Activated gamma-delta T cell (primary cell): ENCODE results near the gene SYCE3.

Source experiments
- DNase-seq: peaks from one replicate; lab custom pipeline; 2025; lab: John Stamatoyannopoulos, UW

SYCE3 gene

GRCh38 chr22:50600538-50600937 is 37.8 kb upstream of the SYCE3 start, which contains the start of gene MAPK8IP2:
Gene MAPK8IP2, plus strand, starts transcription at chr22:50600793. Its CDS starts 26 bp downstream, at chr22:50600819.
- no peak for DNase-seq

DNA sequence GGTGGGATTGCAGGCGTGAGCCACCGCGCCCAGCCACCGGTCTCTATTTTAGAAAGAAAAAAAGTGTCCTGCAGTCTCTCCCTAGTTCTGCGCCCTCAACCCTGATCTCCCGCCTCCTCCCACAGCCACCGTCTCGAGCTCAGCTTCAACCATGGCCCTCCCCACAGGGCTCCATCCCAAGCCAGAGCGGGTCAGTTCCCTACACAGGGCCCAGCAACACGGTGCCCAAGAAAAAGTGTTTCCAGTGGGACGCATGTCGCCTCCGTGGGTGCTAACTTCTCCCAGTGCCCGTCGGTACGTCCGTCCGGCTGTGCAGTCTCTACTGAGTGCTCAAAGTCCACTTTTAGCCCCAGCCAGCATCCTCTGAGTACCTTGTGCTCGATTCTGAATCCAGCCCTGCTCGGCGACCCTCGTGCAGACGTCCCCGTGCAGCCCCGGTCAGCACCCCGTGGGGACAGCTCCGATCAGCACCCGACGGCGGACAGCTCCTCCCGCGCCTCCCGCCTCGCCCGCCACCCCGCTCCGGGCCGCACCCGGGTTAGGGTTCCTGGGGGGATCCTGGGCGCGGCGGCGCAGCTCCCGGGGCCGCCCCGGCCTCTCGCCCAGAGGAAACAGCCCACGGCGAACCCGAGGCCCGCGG is 37.2 kb upstream of the SYCE3 start:
- DNase-seq, result peak; percentile 40

DNA sequence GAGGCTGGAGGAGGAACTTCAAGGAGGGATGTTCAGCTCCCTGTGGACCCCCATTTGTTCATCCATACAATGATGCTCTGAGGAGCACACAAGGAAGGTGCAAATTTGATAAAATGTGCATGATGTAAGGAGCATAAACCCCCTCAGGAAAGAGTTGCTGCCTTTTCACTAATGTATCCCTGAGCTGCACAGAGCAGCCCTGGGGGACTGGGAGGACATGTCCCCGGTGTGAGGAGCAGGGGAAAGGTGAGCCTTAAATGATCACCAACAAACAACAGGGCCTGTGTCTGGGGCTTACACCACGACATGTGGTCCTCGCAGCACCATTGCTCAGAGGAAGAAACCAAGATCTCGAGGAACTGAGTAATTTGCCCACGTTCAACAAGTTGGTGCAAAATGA is 34.4 kb upstream of the SYCE3 start:
- DNase-seq, result no peak

GRCh38 chr22:50595189-50595588 is 32.5 kb upstream of the SYCE3 start:
- DNase-seq, result no peak

DNA sequence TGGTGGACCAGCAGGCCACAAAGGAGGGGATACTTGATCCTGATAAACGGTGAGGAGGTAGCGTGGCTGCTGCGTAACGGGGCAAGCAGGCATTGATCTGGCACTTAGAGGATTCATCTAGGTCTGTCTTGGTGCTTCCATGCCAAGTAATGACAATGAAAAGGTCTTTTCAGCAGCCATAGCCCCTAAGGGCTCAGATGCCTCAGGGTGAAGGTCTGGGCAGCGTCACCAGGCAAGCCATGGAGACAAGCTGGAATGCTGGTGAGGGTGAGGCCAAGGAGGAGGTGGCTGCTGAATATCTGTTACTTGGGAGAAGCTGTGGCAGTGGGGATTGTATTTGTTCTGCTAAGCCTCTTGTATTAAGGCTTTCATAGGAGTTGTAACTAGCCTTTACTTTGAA is 24.7 kb upstream of the SYCE3 start:
- no peak for DNase-seq

- no peak for DNase-seq
Observed at GRCh38 chr22:50586416-50586815, 23.7 kb upstream of the SYCE3 start.

DNA sequence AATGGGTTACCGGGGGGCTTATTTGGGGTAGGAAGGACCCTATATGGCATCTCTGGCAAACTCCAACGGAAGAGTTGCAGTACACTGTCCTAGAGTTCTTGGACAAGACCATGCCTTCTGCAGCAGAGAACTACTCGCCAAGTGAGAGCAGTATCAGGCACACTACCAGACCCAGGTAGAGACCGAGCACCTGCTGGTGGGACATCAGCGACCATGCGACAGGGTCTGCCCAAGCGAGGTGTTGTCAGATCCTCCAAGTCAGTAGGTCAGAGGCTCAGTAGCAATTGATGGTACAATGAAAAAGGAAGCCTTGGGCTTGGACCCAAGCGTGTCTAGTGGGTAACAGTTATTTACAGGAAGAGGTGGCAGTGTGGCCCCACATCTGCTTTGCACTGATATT is 23.1 kb upstream of the SYCE3 start:
- no peak for DNase-seq

- no peak for DNase-seq
Observed at GRCh38 chr22:50585238-50585637, 22.5 kb upstream of the SYCE3 start.

GRCh38 chr22:50584106-50585096 is 21.7 kb upstream of the SYCE3 start:
- DNase-seq, result no peak

- DNase-seq, result no peak
Observed at GRCh38 chr22:50583294-50583861, 20.7 kb upstream of the SYCE3 start.

DNA sequence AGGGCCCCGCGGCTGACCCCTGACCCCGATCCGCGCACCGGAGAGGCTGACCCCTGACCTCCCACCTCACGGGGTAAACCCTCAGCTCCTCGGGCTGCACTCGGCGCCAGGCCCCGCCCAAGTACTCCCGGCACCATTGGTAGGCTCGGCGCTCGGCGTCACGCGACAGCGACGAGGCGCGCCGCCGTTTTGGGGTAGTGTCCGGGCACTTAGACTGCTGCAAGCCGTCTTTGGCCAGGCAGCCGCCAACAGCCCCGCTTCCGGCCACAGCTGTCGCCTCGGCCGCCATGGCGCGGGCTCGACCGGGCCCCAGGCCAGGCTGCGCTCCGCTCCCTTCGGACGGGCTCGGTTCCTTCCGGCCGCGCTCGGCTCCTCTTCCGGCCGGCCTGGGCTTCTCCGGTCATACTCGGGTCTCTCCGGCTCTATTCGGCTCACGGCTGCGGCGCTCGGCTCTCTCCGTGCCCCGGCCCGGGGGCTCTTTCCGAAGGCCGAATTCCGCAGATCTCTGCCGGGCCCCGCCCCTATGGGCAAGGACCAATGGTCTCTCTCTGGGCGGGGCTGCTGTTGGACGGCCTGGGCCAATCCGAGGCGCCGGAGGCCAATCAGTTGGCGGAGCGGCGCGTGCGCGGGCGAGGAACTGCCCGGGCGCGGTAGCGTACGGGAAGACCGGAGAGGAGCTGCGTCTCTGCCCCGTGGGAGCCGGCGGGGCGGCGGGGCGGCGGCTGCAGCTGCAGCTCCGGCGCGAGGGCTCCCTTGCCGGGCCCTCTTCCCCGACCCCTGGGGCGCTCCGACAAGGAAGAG is 20.0 kb upstream of the SYCE3 start, which contains the start of gene CHKB:
Gene CHKB (minus strand): TSS at position 357 of the 801 bp plus-strand sequence. CDS start 68 bp downstream, at position 289.
- DNase-seq, result peak; percentile 96

DNA sequence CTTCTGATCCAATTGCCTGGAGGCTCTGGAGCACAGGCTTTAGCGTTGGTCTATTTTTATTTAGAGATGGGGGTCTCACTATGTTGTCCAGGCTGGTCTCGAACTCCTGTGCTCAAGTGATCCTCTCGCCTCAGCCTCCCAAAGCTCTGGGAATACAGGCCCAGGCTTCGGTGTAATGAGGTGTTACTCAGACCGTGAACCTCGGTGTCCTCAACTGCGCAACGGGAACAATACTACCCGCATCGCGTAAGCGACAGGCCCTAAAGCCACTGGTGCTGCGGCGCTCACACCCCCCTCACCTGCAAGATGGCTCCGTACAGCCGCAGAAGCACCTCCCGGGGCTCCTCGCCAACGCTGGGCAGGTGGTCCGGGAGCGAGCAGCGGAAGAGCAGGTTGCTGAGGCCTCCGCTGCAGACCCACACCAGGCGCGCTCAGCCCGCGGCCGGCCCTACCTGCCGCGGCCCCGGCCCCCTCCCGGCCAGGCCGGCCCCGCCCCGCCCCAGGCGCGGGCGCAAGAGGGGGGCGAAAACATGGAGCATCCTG is 19.3 kb upstream of the SYCE3 start:
- DNase-seq, result no peak

GRCh38 chr22:50581031-50581949 is 18.6 kb upstream of the SYCE3 start:
- DNase-seq, result no peak

DNA sequence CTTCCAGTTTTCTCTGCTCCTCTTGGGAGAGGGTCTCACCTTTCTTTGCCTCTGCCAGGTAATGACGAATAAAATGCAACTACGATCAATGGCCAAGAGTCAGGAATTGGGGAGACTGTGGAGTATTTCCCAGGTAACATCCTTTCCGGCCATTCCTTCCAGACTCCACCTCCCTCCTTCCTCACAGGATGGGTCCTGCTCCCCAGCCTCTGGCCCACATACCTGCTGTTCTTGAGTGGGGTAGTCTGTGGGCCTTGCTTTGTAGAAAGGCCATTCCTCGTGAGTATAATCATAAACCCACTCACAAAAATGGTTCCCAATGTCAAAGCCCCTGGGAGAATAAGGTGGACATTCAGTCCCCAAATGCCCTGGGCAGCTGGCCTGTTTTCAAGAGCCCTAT is 17.0 kb upstream of the SYCE3 start:
- no peak for DNase-seq

DNA sequence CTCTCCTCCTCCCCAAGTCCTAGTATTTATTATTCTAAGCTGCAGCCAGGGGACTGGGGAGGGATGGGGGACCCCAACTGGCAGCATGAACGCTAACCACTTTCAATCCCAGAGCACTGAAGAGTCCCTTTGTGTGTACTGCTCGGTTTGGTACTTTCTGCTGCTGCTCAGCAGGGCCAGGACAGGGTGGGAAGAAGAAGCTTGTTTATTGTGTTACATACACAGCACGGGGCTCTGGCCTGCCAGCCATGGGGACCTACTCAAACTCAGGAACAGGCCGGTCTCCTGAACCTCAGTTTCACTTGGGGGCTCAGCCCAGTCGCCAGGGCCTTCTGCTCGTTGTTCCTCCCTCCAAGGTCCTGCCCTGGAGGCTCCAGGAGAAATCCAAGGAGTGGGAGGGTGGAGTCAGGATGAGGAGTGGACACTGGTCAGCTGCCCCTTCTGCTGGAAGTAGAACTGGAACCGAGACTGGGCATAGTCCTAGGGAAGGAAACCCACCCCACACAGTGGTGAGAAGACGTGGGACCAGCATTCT is 16.1 kb upstream of the SYCE3 start:
- DNase-seq, result no peak

DNA sequence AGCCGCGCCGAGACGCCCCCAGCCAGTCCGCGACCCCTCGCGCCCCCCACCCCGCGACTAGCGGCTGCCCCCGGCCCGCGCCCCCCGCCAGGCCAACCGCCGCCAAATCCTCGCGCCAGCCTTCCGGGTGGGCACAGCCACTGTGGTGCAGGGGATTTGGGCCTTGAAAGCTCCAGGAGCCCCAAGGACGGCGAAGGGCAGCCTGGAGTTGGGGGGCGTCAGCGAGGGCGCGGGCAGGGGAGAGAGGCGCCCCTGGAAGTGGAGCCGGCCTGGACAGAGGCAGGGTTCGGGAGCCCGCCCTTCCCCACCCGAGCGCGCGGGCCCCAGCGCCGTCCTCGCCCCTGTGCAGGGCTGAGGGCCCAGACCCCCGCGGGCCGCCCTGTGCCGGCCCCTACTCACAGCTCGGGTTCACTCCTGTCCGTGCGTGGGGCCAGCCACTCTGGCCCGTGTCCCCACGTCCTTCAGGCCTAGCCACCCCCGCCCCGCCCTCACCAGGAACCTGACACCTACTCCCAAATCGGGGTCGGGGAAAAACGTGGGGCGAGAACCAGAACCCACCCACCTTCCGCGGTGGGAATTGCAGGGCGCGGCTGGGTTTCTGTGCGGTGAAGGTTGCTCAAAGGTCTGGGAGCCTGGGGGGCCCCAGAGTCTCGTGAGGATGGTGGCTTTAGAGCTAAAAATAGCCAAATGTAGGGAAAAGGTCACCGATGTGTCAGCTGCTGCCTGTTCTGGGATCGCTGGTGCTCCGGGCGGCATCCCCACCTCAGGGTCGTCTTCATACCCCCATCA is 15.5 kb upstream of the SYCE3 start, which contains the start of gene CPT1B:
Gene CPT1B (minus strand): TSS at position 441 of the 789 bp plus-strand sequence. CDS start 512 bp downstream, outside the sequence.
- DNase-seq, result no peak

- DNase-seq, result no peak
Observed at GRCh38 chr22:50577697-50577986, 14.9 kb upstream of the SYCE3 start.

GRCh38 chr22:50576806-50577696 is 14.3 kb upstream of the SYCE3 start:
- no peak for DNase-seq
